Activated CD4-positive, alpha-beta T cell treated with anti-CD3 and anti-CD28 coated beads, Interleukin-2, amount 10 ng/mL, durations not matched to agents 7 days and 5 days (primary cell): ENCODE data around the gene DCUN1D5. TPM values are rescaled to one million over a fixed set of nuclear protein-coding genes. Genes with fewer than 3 reads are reported as not detected.
"Not testable (repeated sequence)": the region's sequence is repeated elsewhere in the genome, so short reads cannot be mapped to it uniquely, and the experiment has no call there.

Experiments used
- CTCF ChIA-PET: fragments of 350-600 bp; sonication (Branson Sonifier 250); formaldehyde crosslinking; loops from one replicate; lab custom pipeline; 2021; ENCODE audit warnings: antibody characterized with exemption; lab: Charles Lee
- POLR2A ChIA-PET: fragments of 350-600 bp; sonication (Branson Sonifier 250); formaldehyde crosslinking; loops from one replicate; lab custom pipeline; 2021; ENCODE audit warnings: antibody characterized with exemption; lab: Charles Lee
- DNase-seq: peaks from one replicate; pipeline ENCODE4 v3.0.0-alpha.2; 2020
- H3K27ac Mint-ChIP-seq: one replicate; pipeline ENCODE4 v1.8.0; 2021; ENCODE audit warnings: mild to moderate bottlenecking, moderate library complexity, mixed read lengths
- H3K27me3 Mint-ChIP-seq: one replicate; pipeline ENCODE4 v1.8.0; 2021; ENCODE audit warnings: mixed read lengths
- H3K36me3 Mint-ChIP-seq: one replicate; pipeline ENCODE4 v1.8.0; 2021; ENCODE audit warnings: low read depth, mixed read lengths
- H3K4me1 Mint-ChIP-seq: one replicate; pipeline ENCODE4 v1.8.0; 2021; ENCODE audit warnings: mixed read lengths
- H3K4me3 Mint-ChIP-seq: one replicate; pipeline ENCODE4 v1.8.0; 2021; ENCODE audit warnings: mild to moderate bottlenecking, moderate library complexity, mixed read lengths
- H3K9me3 Mint-ChIP-seq: one replicate; pipeline ENCODE4 v1.8.0; 2021; ENCODE audit warnings: mixed read lengths
- total RNA-seq, 2 experiments: library from RNA; stranded (reverse); gene quantifications; one replicate each; pipeline ENCODE4 v1.2.3, GENCODE V29; 2021

The DCUN1D5 gene
- total RNA-seq, 2 experiments from 2014 or later = 22.1 to 24.9 TPM

DNA sequence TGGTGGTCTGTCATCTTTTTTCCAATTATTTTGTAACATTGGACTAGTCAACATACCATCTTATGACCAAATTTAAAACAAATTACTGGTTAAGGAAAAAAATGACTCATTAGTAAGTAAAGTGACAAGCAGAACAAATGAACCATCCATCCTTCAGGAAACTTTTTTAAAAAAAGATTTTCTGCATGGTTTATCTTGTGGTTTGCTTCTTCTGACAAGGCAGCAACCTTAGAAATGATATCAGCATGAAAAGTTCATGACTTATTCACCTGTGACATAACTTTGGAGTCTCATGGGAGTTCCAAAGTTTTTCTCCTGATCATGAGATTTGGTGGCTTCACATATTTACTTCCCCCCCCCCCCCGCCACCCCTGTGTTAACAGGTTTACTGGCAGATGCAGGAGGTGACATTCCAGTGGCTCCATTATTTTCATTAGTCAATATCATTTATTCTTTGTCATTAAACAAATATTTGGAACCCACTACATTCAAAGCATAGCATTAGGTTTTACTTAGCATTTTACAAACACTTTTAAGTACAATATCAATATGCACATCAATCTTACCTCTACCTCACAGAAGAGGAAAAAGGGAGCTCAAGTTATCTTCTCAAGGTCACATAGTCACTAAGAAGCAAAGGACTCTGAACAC, 40.7 kb downstream of the DCUN1D5 start:
- no peaks in the 10 kb centered on the region for H3K9me3 Mint-ChIP-seq
- CTCF ChIA-PET = interaction anchor here (1.0 kb wide), 1 partner anchor 58 kb away, joined by 3 read pairs; the partner anchor contains the start of gene DYNC2H1
- H3K27ac Mint-ChIP-seq = no peak overlapping the region
- no peak for DNase-seq
- POLR2A ChIA-PET = no interaction called here
- H3K27me3 Mint-ChIP-seq = peaks cover 2% of the 10 kb centered on the region
- no peaks in the 10 kb centered on the region for H3K4me1 Mint-ChIP-seq
- no peaks in the 10 kb centered on the region for H3K36me3 Mint-ChIP-seq
- H3K4me3 Mint-ChIP-seq = no peak overlapping the region

DNA sequence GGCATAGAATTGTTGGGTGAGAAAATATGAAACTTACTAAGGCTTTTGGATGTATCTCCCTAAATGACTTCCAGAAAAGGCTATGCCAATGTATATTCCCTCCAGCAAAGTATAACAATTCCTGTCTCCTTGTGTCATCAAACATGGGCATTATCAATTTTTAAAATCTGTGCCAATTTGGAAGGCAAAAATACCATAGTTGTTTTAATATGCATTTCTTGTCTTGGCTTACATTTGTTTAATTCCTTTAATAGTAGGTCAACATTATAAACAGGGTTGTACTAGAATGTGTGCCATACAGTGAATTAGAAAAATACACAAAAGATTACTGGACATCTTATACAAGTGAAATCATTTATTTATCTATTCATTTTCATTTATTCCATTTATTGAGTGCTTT, 41.6 kb downstream of the DCUN1D5 start:
- no peak for DNase-seq
- Mint-ChIP-seq H3K36me3 (no peaks in the 10 kb centered on the region), H3K27ac (no peak overlapping the region), H3K9me3 (no peaks in the 10 kb centered on the region), H3K4me1 (no peaks in the 10 kb centered on the region), H3K27me3 (peaks cover 2% of the 10 kb centered on the region), H3K4me3 (no peak overlapping the region)
- POLR2A ChIA-PET = no interaction called here
- CTCF ChIA-PET = interaction anchor here (1.0 kb wide), 1 partner anchor 9 kb away, joined by 3 read pairs; no protein-coding TSS in a partner anchor

DNA sequence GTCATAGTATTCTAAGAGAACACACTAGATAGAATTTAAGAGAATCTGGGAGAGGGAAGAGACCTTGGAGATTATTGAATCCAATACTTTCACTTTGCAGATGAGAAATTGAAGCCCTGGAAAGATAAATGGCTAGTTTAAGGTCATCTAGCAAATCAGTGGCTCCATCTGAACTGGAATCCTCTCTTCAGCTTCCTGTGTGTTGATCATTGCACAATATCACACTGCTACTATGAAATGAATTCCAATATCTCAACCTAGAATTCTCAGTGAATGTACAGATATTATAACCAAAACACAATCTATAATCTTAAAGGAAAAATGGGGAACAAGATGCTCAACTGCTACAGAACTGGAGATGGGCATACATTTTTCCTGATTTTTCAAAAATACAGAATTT, 44.1 kb downstream of the DCUN1D5 start:
- no peaks in the 10 kb centered on the region for H3K36me3 Mint-ChIP-seq
- ChIA-PET CTCF (no interaction called here), POLR2A (no interaction called here)
- DNase-seq = no peak
- no peak overlapping the region for H3K4me3 Mint-ChIP-seq
- H3K4me1 Mint-ChIP-seq = no peaks in the 10 kb centered on the region
- peaks cover 4% of the 10 kb centered on the region for H3K27me3 Mint-ChIP-seq
- H3K9me3 Mint-ChIP-seq = no peaks in the 10 kb centered on the region
- no peak overlapping the region for H3K27ac Mint-ChIP-seq

- no peak for DNase-seq
- Mint-ChIP-seq H3K27me3 (peaks cover 12% of the 10 kb centered on the region), H3K9me3 (no peaks in the 10 kb centered on the region), H3K36me3 (no peaks in the 10 kb centered on the region), H3K4me3 (no peak overlapping the region), H3K4me1 (no peaks in the 10 kb centered on the region), H3K27ac (no peak overlapping the region)
- ChIA-PET CTCF (no interaction called here), POLR2A (no interaction called here)
Measured at GRCh38 chr11:103043826-103044678, 47.9 kb downstream of the DCUN1D5 start.

- POLR2A ChIA-PET = no interaction called here
- peaks cover 10% of the 10 kb centered on the region for H3K27me3 Mint-ChIP-seq
- CTCF ChIA-PET = no interaction called here
- DNase-seq = no peak
- no peaks in the 10 kb centered on the region for H3K36me3 Mint-ChIP-seq
- H3K9me3 Mint-ChIP-seq = no peaks in the 10 kb centered on the region
- no peak overlapping the region for H3K27ac Mint-ChIP-seq
- no peaks in the 10 kb centered on the region for H3K4me1 Mint-ChIP-seq
- H3K4me3 Mint-ChIP-seq = no peak overlapping the region
Measured at GRCh38 chr11:103042161-103042560, 49.8 kb downstream of the DCUN1D5 start.

GRCh38 chr11:103035791-103036434, 56.0 kb downstream of the DCUN1D5 start:
- DNase-seq = peak; percentile 70
- no peaks in the 10 kb centered on the region for H3K27me3 Mint-ChIP-seq
- no peaks in the 10 kb centered on the region for H3K36me3 Mint-ChIP-seq
- H3K27ac Mint-ChIP-seq = peak overlapping the region; percentile 81
- H3K4me1 Mint-ChIP-seq = peaks cover 9% of the 10 kb centered on the region
- CTCF ChIA-PET = interaction anchor here (0.6 to 1.0 kb wide), 6 partner anchors 19 to 170 kb away, joined by 3 to 5 read pairs (median 3); partner anchors contain the start of gene DCUN1D5
- POLR2A ChIA-PET = no interaction called here
- H3K4me3 Mint-ChIP-seq = no peak overlapping the region
- H3K9me3 Mint-ChIP-seq = no peaks in the 10 kb centered on the region

DNA sequence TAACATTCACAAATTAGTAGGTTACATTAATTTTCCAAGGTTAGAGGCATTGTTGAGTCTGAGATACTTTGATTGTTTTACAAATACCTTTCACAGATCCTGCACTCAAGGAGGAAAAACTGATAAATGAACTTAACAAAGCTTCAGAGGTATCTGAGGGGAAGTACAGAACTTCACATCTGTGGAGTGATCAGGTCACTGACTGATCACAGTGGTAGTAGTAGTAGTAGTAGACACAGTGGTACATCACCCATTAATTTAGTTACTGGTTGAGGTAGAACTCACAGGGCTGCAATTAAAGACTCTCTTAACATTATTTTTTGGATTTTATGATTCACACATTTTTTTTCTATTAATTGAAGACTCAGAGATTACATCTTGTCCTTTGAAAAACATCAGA, 56.7 kb downstream of the DCUN1D5 start:
- CTCF ChIA-PET = interaction anchor here (1.0 kb wide), 1 partner anchor 56 kb away, joined by 3 read pairs; no protein-coding TSS in a partner anchor
- H3K36me3 Mint-ChIP-seq = no peaks in the 10 kb centered on the region
- DNase-seq = no peak
- POLR2A ChIA-PET = no interaction called here
- no peaks in the 10 kb centered on the region for H3K27me3 Mint-ChIP-seq
- peaks cover 9% of the 10 kb centered on the region for H3K4me1 Mint-ChIP-seq
- H3K4me3 Mint-ChIP-seq = no peak overlapping the region
- no peak overlapping the region for H3K27ac Mint-ChIP-seq
- H3K9me3 Mint-ChIP-seq = no peaks in the 10 kb centered on the region

DNA sequence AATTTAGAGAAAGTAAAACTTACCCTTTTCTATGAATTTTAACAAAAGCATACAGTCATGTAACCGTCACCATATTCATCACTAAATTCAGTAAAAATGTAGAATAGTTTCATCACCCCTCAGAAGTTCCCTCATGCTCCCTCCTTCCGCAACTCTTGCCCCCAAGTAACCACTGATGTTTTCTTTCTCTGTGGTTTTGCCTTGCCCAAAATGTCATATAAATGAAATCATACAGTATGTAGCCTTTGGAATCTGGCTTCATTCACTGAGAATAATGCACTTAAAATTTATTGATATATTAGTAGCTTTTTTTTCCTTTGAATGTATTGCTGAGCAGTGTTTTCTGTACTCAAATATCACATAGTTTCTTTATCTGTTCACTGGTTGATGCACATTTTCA, 60.1 kb downstream of the DCUN1D5 start:
- ChIA-PET POLR2A (no interaction called here), CTCF (no interaction called here)
- H3K4me1 Mint-ChIP-seq = peaks cover 20% of the 10 kb centered on the region
- H3K27me3 Mint-ChIP-seq = no peaks in the 10 kb centered on the region
- H3K36me3 Mint-ChIP-seq = no peaks in the 10 kb centered on the region
- H3K9me3 Mint-ChIP-seq = peaks cover 1% of the 10 kb centered on the region
- DNase-seq = no peak
- H3K27ac Mint-ChIP-seq = no peak overlapping the region
- H3K4me3 Mint-ChIP-seq = no peak overlapping the region

- ChIA-PET CTCF (no interaction called here), POLR2A (no interaction called here)
- no peak for DNase-seq
- Mint-ChIP-seq H3K27me3 (no peaks in the 10 kb centered on the region), H3K36me3 (no peaks in the 10 kb centered on the region), H3K4me3 (no peak overlapping the region), H3K27ac (no peak overlapping the region), H3K9me3 (peaks cover 1% of the 10 kb centered on the region), H3K4me1 (peaks cover 14% of the 10 kb centered on the region)
Measured at GRCh38 chr11:103029401-103029800, 62.6 kb downstream of the DCUN1D5 start.

GRCh38 chr11:103028304-103029020, 63.5 kb downstream of the DCUN1D5 start:
- CTCF ChIA-PET = interaction anchor here (0.7 kb wide), 1 partner anchor 12 kb away, joined by 3 read pairs; no protein-coding TSS in a partner anchor
- H3K27ac Mint-ChIP-seq, DNase-seq, H3K4me3 Mint-ChIP-seq, POLR2A ChIA-PET, H3K36me3 Mint-ChIP-seq, H3K27me3 Mint-ChIP-seq, H3K9me3 Mint-ChIP-seq: not testable (repeated sequence)
- peaks cover 14% of the 10 kb centered on the region for H3K4me1 Mint-ChIP-seq

DNA sequence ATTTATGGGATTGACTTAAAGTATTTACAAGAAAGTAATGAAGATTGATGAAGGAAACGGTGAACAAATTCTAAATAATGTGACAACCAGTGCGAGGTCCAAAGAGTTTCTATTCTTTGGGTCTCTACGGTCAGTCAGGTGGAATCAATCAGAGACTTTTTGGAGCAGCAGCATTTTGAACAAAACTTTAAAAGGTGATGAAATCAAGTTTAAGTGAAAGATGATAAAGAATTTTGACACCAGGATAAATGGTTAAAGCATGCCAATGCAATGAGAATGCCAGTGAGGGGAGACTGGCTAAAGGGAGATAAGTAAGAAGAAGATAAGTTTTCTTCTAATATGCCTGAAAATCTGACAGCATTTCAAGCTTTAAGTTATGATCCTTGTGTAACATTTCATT, 67.9 kb downstream of the DCUN1D5 start:
- no peak overlapping the region for H3K4me3 Mint-ChIP-seq
- H3K27me3 Mint-ChIP-seq = peaks cover 13% of the 10 kb centered on the region
- POLR2A ChIA-PET = no interaction called here
- CTCF ChIA-PET = no interaction called here
- H3K36me3 Mint-ChIP-seq = no peaks in the 10 kb centered on the region
- no peaks in the 10 kb centered on the region for H3K9me3 Mint-ChIP-seq
- H3K27ac Mint-ChIP-seq = no peak overlapping the region
- no peak for DNase-seq
- peaks cover 8% of the 10 kb centered on the region for H3K4me1 Mint-ChIP-seq

- ChIA-PET CTCF (no interaction called here), POLR2A (no interaction called here)
- peaks cover 15% of the 10 kb centered on the region for H3K27me3 Mint-ChIP-seq
- no peaks in the 10 kb centered on the region for H3K4me1 Mint-ChIP-seq
- no peaks in the 10 kb centered on the region for H3K36me3 Mint-ChIP-seq
- no peak overlapping the region for H3K4me3 Mint-ChIP-seq
- no peaks in the 10 kb centered on the region for H3K9me3 Mint-ChIP-seq
- no peak overlapping the region for H3K27ac Mint-ChIP-seq
- DNase-seq = no peak
Measured at GRCh38 chr11:103016031-103016430, 75.9 kb downstream of the DCUN1D5 start.
